ENCODE results near the gene NFATC2. TPM values are rescaled to one million over a fixed set of nuclear protein-coding genes. Genes with fewer than 3 reads are reported as not detected.

The NFATC2 gene
- total RNA-seq, 1 experiment from 2014 or later: 5.0 TPM

DNA sequence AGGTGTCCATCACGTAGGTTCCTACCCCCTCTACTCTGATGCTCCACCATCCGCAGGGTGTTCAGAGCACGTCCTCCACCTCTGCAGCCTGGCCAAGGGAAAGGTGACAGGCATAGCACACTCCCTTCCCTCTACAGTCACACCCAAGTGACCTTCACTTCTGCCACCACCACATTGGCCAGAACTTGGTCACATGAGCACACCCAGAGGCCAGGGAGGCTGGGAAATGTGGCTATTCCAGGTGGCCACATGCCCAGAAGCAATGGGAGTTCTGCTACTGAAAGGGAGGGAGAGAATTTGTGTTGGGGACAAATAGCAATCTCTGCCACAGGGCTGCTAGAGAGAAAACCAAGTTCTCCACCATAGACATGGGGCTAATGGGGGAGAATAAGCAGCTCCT, 180.3 kb downstream of the NFATC2 start:
- Histone ChIP-seq H3K4me2 (ENCODE audit: low read length) (0 out of 2 replicates have a peak overlapping the region, but pooled peaks have one; percentile 28), H3K4me3 (replicated peaks in 1 of 2; ENCODE audit: low read depth in 1 of 2, low read length in 2 of 2) (no peak overlapping the region), H3K79me2 (ENCODE audit: insufficient read depth, low read length) (no peaks in the 10 kb centered on the region), H4K20me1 (ENCODE audit: insufficient read depth) (no peaks in the 10 kb centered on the region), H3K9me2 (ENCODE audit: insufficient read depth) (no peaks in the 10 kb centered on the region), H2AFZ (ENCODE audit: low read depth, low read length, poor library complexity, severe bottlenecking) (no peak overlapping the region), H3K27ac (ENCODE audit: low read depth, low read length) (no peak overlapping the region), H3K9ac (ENCODE audit: low read length) (no peak overlapping the region), H3K4me1 (ENCODE audit: control insufficient read depth in 1 of 2, insufficient read depth in 2 of 2, low read length in 2 of 2) (peaks cover 14 to 46% of the 10 kb centered on the region in 2 experiments), H3K27me3 (ENCODE audit: insufficient read depth, low read length) (no peaks in the 10 kb centered on the region), H3K36me3 (ENCODE audit: control insufficient read depth in 1 of 2, insufficient read depth in 2 of 2, low read length in 2 of 2) (no peaks in the 10 kb centered on the region), H3K9me3 (ENCODE audit: control insufficient read depth in 1 of 2, insufficient read depth in 1 of 2, low read depth in 1 of 2, low read length in 2 of 2) (no peaks in the 10 kb centered on the region)
- CTCF ChIA-PET: interaction anchor here (1.6 kb wide), 1 partner anchor 375 kb away, joined by 3 read pairs; no protein-coding TSS in a partner anchor
- POLR2A ChIA-PET: no interaction called here
- RAD21 ChIA-PET (ENCODE audit: low non-redundant PET in 1 of 2, low total read pairs in 2 of 2, uncharacterized antibody in 2 of 2, unreplicated experiment in 2 of 2): no interaction called here
- no peak for DNase-seq (ENCODE audit: low read depth, low spot score)
- BruUV-seq (replicated peaks): no TSS peak
- ATAC-seq: no peak
- intact Hi-C loops (cut with micrococcal nuclease): no loop called here
- TF ChIP-seq EGR1 (IDR thresholded peaks at IDR 0.05; ENCODE audit: low read depth): no peak

DNA sequence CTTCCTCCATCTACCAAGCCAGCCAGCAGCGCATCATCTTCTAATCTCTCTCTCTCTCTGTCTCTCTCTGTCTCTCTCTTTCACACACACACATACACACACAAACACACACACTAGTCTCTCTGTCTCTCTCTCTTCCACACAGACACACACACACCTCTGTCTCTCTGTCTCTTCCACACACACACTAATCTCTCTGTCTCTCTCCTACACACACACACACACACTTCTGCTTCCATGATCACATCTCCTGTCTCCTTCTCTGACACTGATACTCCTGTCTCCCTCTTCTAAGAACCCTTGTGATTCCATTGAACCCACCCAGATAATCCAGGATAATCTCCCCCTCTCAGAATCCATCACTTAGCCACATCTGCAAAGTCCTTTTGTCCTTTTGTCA, 181.3 kb downstream of the NFATC2 start:
- ATAC-seq: no peak
- no peaks in the 10 kb centered on the region for H3K27me3 ChIP-seq (ENCODE audit: insufficient read depth, low read length)
- no peaks in the 10 kb centered on the region for H3K9me3 ChIP-seq (ENCODE audit: control insufficient read depth in 1 of 2, insufficient read depth in 1 of 2, low read depth in 1 of 2, low read length in 2 of 2)
- H3K27ac ChIP-seq (ENCODE audit: low read depth, low read length): no peak overlapping the region
- ChIA-PET CTCF (no interaction called here), POLR2A (interaction anchor here (0.6 kb wide), 1 partner anchor 406 kb away, joined by 3 read pairs; no protein-coding TSS in a partner anchor), RAD21 (ENCODE audit: low non-redundant PET in 1 of 2, low total read pairs in 2 of 2, uncharacterized antibody in 2 of 2, unreplicated experiment in 2 of 2) (no interaction called here)
- H3K4me1 ChIP-seq (ENCODE audit: control insufficient read depth in 1 of 2, insufficient read depth in 2 of 2, low read length in 2 of 2): peaks cover 10 to 36% of the 10 kb centered on the region in 2 experiments
- no peaks in the 10 kb centered on the region for H4K20me1 ChIP-seq (ENCODE audit: insufficient read depth)
- no peak for DNase-seq (ENCODE audit: low read depth, low spot score)
- H3K9me2 ChIP-seq (ENCODE audit: insufficient read depth): no peaks in the 10 kb centered on the region
- no peak overlapping the region for H3K9ac ChIP-seq (ENCODE audit: low read length)
- H3K4me2 ChIP-seq (ENCODE audit: low read length): peak overlapping the region; percentile 57; the same call in 1 of the 2 replicates
- intact Hi-C loops (cut with micrococcal nuclease): no loop called here
- H2AFZ ChIP-seq (ENCODE audit: low read depth, low read length, poor library complexity, severe bottlenecking): no peak overlapping the region
- TF ChIP-seq SP1 (IDR thresholded peaks at IDR 0.05; ENCODE audit: low read depth): no peak
- no peak for TF ChIP-seq EGR1 (IDR thresholded peaks at IDR 0.05; ENCODE audit: low read depth)
- no peak for TF ChIP-seq TCF7L2 (IDR thresholded peaks at IDR 0.05; ENCODE audit: borderline replicate concordance, extremely low read depth, insufficient read depth, insufficient read length)
- TF ChIP-seq EZH2 (IDR thresholded peaks at IDR 0.05): no peak
- no TSS peak for BruUV-seq (replicated peaks)
- H3K4me3 ChIP-seq (replicated peaks in 1 of 2; ENCODE audit: low read depth in 1 of 2, low read length in 2 of 2): no peak overlapping the region
- no peaks in the 10 kb centered on the region for H3K79me2 ChIP-seq (ENCODE audit: insufficient read depth, low read length)
- no peaks in the 10 kb centered on the region for H3K36me3 ChIP-seq (ENCODE audit: control insufficient read depth in 1 of 2, insufficient read depth in 2 of 2, low read length in 2 of 2)

Data from HCT116 (cell line).